DND-41 (cell line): ENCODE results near the gene MICU2.

ENCODE experiments used
- EZH2 ChIP-seq: IDR thresholded peaks from 3 replicates; pipeline ENCODE4 v1.6.1; 2012; ENCODE audit warnings: borderline replicate concordance, low read depth, mild to moderate bottlenecking, moderate library complexity, low read length, inconsistent platforms; ENCODE audit not compliant: severe bottlenecking
- TF ChIP-seq, protein P1 (sequence below): IDR thresholded peaks from 2 replicates; pipeline ENCODE4 v1.5.1; 2012; ENCODE audit warnings: borderline replicate concordance, low read length, moderate library complexity, mild to moderate bottlenecking; ENCODE audit not compliant: poor library complexity, severe bottlenecking; ENCODE audit errors: extremely low read depth

DNA sequence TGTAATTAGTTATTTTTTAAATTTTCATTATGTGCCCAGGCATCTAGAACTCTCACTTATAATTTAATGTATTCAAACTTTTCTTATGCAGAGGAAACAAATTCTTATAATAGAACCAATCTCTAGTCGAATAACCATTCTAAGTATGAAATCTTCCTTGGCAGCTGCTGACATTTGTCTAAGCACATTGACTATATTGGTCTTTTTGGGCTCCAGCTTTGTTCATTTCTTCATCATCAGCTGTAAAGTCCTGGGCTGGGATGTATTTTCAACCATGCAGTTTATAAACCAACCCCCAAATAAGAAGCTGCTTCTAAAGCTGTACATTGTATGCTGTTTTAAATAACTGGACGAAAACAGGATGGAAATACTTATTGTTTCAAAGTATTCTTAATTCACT is 2.3 kb upstream of the MICU2 start:
- TF ChIP-seq, protein P1, sequence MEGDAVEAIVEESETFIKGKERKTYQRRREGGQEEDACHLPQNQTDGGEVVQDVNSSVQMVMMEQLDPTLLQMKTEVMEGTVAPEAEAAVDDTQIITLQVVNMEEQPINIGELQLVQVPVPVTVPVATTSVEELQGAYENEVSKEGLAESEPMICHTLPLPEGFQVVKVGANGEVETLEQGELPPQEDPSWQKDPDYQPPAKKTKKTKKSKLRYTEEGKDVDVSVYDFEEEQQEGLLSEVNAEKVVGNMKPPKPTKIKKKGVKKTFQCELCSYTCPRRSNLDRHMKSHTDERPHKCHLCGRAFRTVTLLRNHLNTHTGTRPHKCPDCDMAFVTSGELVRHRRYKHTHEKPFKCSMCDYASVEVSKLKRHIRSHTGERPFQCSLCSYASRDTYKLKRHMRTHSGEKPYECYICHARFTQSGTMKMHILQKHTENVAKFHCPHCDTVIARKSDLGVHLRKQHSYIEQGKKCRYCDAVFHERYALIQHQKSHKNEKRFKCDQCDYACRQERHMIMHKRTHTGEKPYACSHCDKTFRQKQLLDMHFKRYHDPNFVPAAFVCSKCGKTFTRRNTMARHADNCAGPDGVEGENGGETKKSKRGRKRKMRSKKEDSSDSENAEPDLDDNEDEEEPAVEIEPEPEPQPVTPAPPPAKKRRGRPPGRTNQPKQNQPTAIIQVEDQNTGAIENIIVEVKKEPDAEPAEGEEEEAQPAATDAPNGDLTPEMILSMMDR = no peak
- TF ChIP-seq EZH2 = no peak
